GM12891 (cell line): Measurements from ENCODE around the gene MYO19.

Experiments used
- DNase-seq: peaks from one replicate; pipeline ENCODE4 v3.0.0; 2011; ENCODE audit warnings: low spot score; ENCODE audit not compliant: insufficient read length
- FAIRE-seq: peaks from 2 replicates; lab custom pipeline; 2011; peaks lifted over from hg19 to GRCh38; lab: Jason Lieb, UNC
- PAX5 ChIP-seq: IDR thresholded peaks from 2 replicates; pipeline ENCODE4 v1.6.1; 2011; ENCODE audit warnings: low read length, moderate library complexity, mild to moderate bottlenecking; ENCODE audit not compliant: insufficient read depth, severe bottlenecking
- POLR2A ChIP-seq: IDR thresholded peaks from 2 replicates; pipeline ENCODE4 v1.6.1; 2011; ENCODE audit warnings: low read depth, low read length, control low read depth
- POLR2AphosphoS5 ChIP-seq: IDR thresholded peaks from 2 replicates; pipeline ENCODE4 v1.6.1; 2011; ENCODE audit warnings: low read depth, low read length, control low read depth
- POU2F2 ChIP-seq: IDR thresholded peaks from 2 replicates; pipeline ENCODE4 v1.6.1; 2011; ENCODE audit warnings: low read depth, mild to moderate bottlenecking, control low read depth, low read length, moderate library complexity
- SPI1 ChIP-seq: IDR thresholded peaks from 2 replicates; pipeline ENCODE4 v1.6.1; 2011; ENCODE audit warnings: low read depth, low read length, control low read depth
- TAF1 ChIP-seq: IDR thresholded peaks from 2 replicates; pipeline ENCODE4 v1.6.1; 2011; ENCODE audit warnings: low read depth, low read length, control low read depth

MYO19 gene

DNA sequence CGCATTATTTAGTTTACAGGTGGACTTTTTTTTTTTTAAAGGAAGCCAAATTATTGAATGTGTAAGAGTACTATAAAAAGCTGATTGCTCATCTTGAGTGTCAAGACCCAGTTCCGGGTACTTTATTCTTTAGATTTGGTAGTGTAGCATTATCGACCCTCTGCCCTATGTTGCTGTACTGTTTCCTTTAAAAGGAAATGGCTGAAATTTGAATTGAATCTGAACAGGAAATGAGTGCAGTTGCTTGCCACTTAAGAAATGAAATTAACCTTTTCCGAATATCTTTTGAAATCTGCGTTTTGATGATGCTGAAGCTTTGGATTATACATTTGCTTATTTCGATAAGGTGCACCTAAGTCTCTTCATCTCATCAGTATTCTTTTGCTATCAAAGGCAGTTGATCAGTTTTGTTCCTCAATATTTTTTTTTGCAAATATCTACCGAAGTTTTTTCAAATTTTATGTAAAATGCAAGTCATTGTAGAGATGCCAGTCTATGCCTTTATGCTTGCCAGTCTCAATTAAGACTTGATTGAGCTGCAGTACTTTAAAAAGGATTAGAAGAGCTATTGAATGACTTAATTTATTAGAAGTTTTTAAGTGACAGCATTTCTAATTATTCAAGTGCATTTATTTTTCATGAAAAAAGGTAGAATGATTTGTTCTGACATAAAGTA is 11.9 kb upstream of the MYO19 start:
- DNase-seq: no peak
- FAIRE-seq: no peak
- TF ChIP-seq TAF1 (no peak), POLR2A (no peak)

DNA sequence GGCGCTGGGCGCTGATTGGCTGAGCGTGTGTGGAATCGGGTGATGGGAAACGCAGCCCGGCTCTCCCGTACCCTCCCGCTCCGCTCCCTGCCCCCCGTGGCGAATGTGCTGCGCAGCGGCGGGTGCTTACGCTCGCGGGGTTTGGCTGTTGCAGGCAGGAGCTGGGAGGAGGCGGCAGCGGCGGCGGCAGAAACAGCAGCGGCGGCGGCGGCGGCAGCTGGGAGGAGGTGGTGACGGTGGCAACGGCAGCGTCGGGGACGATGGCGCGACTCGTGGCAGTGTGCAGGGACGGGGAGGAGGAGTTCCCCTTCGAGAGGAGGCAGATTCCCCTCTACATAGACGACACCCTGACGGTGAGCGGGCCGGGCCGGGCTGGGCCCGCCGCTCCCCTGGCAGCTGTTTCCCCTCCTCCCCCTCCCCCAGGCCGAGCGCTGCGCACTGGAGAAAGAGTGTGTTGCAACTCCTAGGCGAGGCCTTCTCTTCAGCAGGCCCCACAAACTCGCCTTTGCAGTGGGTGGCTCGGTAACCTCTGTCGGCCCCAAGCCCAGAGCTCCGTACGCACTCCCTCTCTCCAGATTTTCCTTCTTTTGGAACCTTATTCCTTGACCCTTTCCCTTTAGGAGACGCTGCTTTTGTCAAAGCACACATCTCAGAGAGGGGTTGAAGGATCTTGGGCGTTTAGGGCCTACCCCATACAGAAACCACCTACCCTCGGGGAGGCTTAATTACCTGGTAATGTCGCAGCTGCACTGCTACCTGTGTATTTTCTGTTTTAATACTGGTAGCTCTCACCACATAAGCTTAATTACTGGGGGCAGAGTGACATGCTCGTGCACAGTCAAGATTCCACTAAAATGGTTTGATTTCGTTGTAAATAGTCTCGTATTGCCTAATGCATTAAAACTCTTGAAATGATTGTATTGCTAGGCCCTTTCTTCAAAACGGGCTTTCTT is 11.1 kb upstream of the MYO19 start:
- TF ChIP-seq POU2F2: peak; percentile 85
- TF ChIP-seq PAX5: peak; percentile 94
- TF ChIP-seq TAF1: peak; percentile 79
- TF ChIP-seq POLR2A: 0 out of 2 replicates have a peak, but pooled peaks have one; percentile 7
- no peak for TF ChIP-seq SPI1
- no peak; the same call in 1 of the 2 replicates for TF ChIP-seq POLR2AphosphoS5
- FAIRE-seq (no peak), DNase-seq (peak; percentile 89)

DNA sequence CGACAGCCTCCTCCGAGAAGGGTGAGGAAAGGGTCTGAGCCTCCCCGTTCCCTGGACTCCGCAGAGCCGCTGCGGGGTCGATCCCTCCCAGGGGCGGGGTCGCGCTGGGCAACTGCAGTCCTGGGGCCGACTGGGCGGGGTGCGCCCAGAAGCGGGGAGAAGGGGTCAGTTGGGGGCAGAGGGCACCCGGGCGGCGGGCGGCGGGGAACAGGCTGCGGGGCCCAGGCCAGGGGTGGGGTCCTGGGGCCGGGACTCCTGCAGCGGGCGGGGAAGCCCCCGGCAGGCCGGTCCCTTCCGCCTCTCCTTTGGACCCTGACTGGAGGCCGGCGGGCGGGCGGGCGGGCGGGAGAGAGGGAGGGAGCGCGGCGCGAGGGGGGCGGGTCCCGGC is 10.4 kb upstream of the MYO19 start:
- FAIRE-seq (no peak), DNase-seq (no peak)
- TF ChIP-seq POLR2A (peak; percentile 90), SPI1 (no peak), POLR2AphosphoS5 (peak; percentile 89), POU2F2 (0 out of 2 replicates have a peak, but pooled peaks have one; percentile 40), PAX5 (no peak), TAF1 (no peak; the same call in 1 of the 2 replicates)

DNA sequence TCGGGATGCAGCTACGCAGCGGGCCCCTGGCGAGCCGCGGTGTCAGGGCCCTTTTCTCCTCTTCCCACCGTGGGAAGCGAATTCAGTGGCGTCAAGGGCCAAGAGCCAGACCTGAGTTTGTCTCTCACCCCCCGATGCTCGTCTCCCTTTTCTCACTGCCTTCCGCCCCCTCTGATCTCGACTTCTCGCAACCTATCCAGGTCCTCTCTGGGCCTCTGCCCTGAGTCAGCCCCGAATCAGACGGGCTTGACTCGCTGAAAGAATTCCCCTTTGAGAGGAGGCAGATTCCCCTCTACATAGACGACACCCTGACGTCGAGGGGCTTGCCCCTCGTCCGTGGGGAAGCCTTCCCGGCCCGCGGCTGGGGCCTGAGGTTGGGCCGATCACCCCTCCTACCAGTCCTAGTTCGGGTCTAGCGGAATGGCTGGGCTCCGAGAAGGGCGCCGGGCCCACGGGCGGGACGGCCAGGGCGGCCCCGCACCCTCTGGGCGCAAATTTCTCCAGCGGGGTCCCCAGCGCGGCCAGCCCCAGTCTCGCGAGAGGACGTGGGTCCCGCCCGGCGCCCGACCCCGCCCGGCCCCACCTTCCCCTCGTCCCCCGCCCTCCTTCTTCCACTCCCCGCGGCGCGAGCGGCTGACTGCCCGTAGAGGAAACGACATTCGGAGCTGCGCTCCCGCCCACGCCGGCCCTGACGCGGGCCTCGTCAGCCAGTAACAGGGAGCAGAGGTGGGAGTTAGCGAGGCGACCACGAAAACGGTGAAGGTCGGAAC is 9.8 kb upstream of the MYO19 start, which contains the start of gene GGNBP2:
TSS of gene GGNBP2 (plus strand) at position 613 of the 770 bp plus-strand sequence. CDS start 806 bp downstream, outside the sequence.
- no peak for FAIRE-seq
- peak; percentile 79 for DNase-seq
- TF ChIP-seq TAF1: peak; percentile 58; the same call in 1 of the 2 replicates
- no peak; the same call in 1 of the 2 replicates for TF ChIP-seq POU2F2
- peak; percentile 26; the same call in 1 of the 2 replicates for TF ChIP-seq POLR2A

DNA sequence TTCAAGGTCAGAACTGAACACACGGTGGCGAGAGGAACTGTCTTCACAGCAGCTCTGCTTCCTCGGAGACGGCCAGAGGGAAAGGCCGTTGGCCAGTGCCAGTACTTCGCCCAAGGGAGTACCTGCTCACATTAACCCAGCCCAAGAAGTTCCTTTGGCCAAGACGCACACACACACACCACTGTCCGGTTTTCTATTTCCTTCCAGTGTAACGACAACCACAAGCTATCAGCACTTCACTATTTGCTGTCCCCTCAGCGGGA is 9.3 kb upstream of the MYO19 start:
- DNase-seq: peak; percentile 27
- FAIRE-seq: no peak
- TF ChIP-seq POLR2AphosphoS5: no peak
- TF ChIP-seq PAX5: no peak
- no peak for TF ChIP-seq SPI1
- no peak for TF ChIP-seq TAF1
- TF ChIP-seq POLR2A: no peak
- TF ChIP-seq POU2F2: no peak

DNA sequence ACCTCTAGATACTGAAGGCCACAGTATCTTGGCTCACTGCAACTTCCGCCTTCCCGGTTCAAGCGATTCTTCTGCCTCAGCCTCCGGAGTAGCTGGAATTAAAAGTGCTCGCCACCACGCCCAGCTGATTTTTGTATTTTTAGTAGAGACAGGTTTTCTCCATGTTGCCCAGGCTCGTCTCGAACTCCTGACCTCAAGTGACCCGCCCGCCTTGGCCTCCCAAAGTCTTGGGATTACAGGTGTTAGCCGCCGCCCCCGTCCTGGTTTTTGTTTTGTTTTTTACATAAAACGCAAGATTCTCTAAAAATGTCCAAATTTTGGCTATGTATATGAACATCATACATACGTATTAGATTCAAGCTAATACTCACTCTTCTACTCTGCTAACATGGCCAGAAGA is 8.1 kb upstream of the MYO19 start:
- DNase-seq (no peak), FAIRE-seq (no peak)
- no peak for TF ChIP-seq POLR2A
- no peak for TF ChIP-seq POLR2AphosphoS5
- no peak for TF ChIP-seq POU2F2
- TF ChIP-seq SPI1: no peak
- no peak for TF ChIP-seq TAF1
- no peak for TF ChIP-seq PAX5

DNA sequence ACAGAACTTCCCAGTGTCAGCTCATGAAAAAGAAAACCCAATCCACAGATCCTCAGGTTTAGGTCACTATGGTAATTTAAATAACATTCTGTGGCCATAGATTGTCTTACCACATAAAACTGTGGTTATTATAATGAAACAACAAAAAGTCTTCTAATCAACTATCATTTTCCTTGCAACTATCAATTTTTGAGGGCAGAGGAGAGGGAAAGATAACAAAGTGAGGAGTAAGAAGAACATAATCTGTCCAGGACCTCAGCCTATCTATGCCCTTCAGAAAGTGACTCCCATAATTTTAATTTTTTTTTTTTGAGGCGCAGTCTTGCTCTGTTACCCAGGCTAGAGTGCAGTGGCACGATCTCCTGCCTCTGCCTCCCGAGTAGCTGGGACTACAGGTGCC is 6.0 kb upstream of the MYO19 start:
- no peak for FAIRE-seq
- no peak for DNase-seq
- TF ChIP-seq SPI1: no peak
- TF ChIP-seq POLR2AphosphoS5: no peak
- no peak for TF ChIP-seq POU2F2
- no peak for TF ChIP-seq POLR2A
- no peak for TF ChIP-seq TAF1
- TF ChIP-seq PAX5: no peak

DNA sequence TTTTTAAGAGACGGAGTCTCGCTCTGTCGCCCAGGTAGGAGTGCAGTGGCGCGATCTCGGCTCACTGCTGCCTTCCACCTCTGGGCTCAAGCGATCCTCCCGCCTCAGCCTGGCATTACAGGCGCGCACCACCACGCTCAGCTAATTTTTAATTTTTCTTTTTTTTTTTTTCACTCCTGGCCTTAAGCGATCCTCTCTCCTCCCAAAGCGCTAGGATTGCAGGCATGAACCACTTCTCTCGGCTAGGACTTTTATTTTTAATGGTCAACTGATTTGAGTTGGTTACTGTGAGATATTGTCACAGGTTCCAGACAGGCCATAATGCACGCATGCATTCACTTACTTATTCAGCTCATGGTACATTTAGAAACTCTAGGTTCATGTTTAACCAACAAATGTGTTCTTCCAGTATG is 1.0 kb upstream of the MYO19 start:
- no peak for TF ChIP-seq PAX5
- no peak for TF ChIP-seq SPI1
- no peak for TF ChIP-seq POU2F2
- TF ChIP-seq POLR2AphosphoS5: no peak
- TF ChIP-seq POLR2A: no peak
- no peak for TF ChIP-seq TAF1
- FAIRE-seq (no peak), DNase-seq (no peak)
